GM19351 (cell line): ENCODE measurements around the gene ZBTB21.
"Not testable (repeated sequence)": the region's sequence is repeated elsewhere in the genome, so short reads cannot be mapped to it uniquely, and the experiment has no call there.

Source experiments
- ATAC-seq: cut with Tn5 transposase; IDR thresholded peaks from one replicate; pipeline ENCODE4 v1.9.1; 2021; ENCODE audit warnings: mild to moderate bottlenecking, moderate library complexity; ENCODE audit not compliant: unreplicated experiment

Gene ZBTB21

GRCh38 chr21:41995577-41995976 is 14.6 kb downstream of the ZBTB21 start:
- ATAC-seq = no peak

GRCh38 chr21:41994613-41995012 is 15.5 kb downstream of the ZBTB21 start:
- ATAC-seq = not testable (repeated sequence)

GRCh38 chr21:41993744-41994143 is 16.4 kb downstream of the ZBTB21 start:
- ATAC-seq = no peak

GRCh38 chr21:41992576-41992975 is 17.6 kb downstream of the ZBTB21 start:
- no peak for ATAC-seq

- ATAC-seq = no peak
Observed at GRCh38 chr21:41991659-41992058, 18.5 kb downstream of the ZBTB21 start.

- no peak for ATAC-seq
Observed at GRCh38 chr21:41989698-41990097, 20.5 kb downstream of the ZBTB21 start.

- ATAC-seq = no peak
Observed at GRCh38 chr21:41987310-41987709, 22.9 kb downstream of the ZBTB21 start.

GRCh38 chr21:41985662-41986416 is 24.3 kb downstream of the ZBTB21 start:
- ATAC-seq = no peak

- ATAC-seq = no peak
Observed at GRCh38 chr21:41983229-41983628, 26.9 kb downstream of the ZBTB21 start.

GRCh38 chr21:41980561-41980960 is 29.6 kb downstream of the ZBTB21 start:
- no peak for ATAC-seq

- no peak for ATAC-seq
Observed at GRCh38 chr21:41979751-41980369, 30.3 kb downstream of the ZBTB21 start.

- no peak for ATAC-seq
Observed at GRCh38 chr21:41979335-41979734, 30.8 kb downstream of the ZBTB21 start.

- ATAC-seq = no peak
Observed at GRCh38 chr21:41977034-41977950, 32.9 kb downstream of the ZBTB21 start.

GRCh38 chr21:41976611-41977010 is 33.5 kb downstream of the ZBTB21 start:
- no peak for ATAC-seq

- no peak for ATAC-seq
Observed at GRCh38 chr21:41975391-41976272, 34.5 kb downstream of the ZBTB21 start.

- no peak for ATAC-seq
Observed at GRCh38 chr21:41974752-41975053, 35.5 kb downstream of the ZBTB21 start.

- ATAC-seq = no peak
Observed at GRCh38 chr21:41973861-41974751, 36.1 kb downstream of the ZBTB21 start.

GRCh38 chr21:41973427-41973831 is 36.7 kb downstream of the ZBTB21 start:
- ATAC-seq = no peak

GRCh38 chr21:41972511-41973205 is 37.5 kb downstream of the ZBTB21 start:
- ATAC-seq = no peak
